NCI-H2029 (cell line): ENCODE results near the gene MAGT1.
"Not testable (repeated sequence)": the region's sequence is repeated elsewhere in the genome, so short reads cannot be mapped to it uniquely, and the experiment has no call there.

Experiments used
- DNase-seq: peaks from one replicate; lab custom pipeline; 2025; lab: John Stamatoyannopoulos, UW

The MAGT1 gene

DNA sequence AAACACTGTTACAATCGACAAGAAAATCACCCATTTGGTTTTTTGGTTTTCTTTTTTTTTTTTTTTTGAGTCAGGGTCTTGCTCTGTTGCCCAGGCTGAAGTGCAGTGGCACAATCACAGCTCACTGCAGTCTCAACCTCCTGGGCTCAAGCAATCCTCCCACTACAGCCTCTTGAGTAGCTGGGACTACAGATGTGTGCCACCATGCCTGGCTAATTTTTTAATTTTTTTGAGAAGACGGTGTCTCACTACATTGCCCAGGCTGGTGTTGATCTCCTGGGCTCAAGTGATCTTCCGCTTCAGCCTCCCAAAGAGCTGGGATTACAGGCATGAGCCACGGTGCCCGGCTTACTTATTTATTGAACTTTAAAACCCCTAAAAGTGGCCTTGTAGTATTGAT lies 63.7 kb downstream of the MAGT1 start:
- not testable (repeated sequence) for DNase-seq

DNA sequence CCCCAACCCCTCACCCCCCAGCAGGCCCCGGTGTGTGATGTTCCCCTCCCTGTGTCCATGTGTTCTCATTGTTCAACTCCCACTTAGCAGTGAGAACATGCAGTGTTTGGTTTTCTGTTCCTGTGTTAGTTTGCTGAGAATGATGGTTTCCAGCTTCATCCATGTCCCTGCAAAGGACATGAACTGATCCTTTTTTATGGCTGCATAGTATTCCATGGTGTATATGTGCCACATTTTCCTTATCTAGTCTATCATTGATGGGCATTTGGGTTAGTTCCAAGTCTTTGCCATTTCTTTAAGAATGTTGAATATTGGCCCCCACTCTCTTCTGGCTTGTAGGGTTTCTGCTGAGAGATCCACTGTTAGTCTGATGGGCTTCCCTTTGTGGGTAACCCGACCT lies 73.2 kb downstream of the MAGT1 start:
- not testable (repeated sequence) for DNase-seq

DNA sequence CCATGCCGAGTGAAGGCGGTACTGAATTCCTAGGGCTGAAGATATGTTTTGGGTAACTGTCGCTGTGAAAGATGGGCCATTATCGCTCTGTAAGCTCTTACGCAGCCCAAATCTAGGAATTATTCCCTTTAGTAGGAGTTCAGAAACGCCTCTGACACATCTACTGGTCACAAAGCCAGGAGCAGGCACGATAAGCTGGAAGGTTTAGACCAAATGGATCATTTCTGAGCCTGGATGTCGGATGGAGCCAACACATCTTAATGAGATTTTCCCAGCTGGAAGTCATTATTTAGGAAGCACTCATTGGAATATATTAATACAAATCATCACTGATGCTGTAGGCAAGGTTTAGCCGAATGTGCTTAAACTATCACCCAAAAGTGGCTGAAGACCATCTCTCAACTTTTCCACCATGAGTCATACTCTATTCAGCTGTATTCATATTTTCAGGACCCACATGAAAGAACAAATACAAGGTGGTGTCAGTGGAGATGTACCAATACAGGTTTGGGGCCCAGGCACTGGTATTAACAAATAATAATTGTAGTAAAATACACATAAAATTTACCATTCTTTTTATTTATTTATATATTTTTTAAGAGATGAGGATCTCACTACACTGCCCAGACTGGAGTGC lies 75.0 kb downstream of the MAGT1 start:
- DNase-seq: no peak

- DNase-seq: no peak
These were observed 81.0 kb downstream of the MAGT1 start for GRCh38 chrX:77814210-77814609.

GRCh38 chrX:77802201-77802600 lies 93.0 kb downstream of the MAGT1 start:
- DNase-seq: no peak

DNA sequence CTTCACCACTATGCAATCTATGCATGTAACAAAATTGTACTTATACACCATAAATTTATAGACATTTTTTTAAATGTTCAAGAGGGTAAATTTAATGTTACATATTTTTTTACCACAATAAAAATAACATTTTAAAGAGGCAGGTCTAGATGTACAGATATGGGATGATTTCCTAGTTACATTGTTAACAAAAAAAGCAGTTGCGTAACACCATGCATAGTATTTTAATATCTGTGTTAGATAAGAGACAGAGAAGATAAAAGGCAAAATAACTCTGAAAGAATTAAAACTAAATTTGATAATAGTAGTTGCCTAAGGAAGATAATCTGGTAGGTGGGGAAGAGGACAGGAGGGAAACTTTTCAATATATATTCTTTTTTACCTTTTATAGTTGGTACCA lies 100.1 kb downstream of the MAGT1 start:
- no peak for DNase-seq

- no peak for DNase-seq
These were observed 101.3 kb downstream of the MAGT1 start for GRCh38 chrX:77793946-77794345.

DNA sequence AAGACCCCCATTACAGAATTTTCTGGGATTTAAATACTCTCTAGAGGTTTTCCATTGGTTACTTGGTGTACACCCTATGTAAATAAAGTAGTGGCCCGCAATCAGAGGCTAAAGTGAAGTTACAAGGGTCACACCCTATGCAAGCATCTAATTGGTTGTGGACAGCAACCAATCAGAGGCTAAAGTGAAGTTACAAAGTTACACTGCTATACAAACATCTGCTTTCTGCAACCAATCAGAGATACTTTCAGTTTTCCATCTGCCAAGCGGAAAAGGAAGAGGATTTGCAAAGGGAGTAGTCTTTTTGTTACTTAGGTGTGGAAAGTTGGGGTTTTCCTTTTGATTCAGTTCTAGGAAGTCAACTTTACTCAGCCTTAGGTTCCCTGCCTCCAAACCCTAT lies 107.2 kb downstream of the MAGT1 start:
- DNase-seq: no peak

DNA sequence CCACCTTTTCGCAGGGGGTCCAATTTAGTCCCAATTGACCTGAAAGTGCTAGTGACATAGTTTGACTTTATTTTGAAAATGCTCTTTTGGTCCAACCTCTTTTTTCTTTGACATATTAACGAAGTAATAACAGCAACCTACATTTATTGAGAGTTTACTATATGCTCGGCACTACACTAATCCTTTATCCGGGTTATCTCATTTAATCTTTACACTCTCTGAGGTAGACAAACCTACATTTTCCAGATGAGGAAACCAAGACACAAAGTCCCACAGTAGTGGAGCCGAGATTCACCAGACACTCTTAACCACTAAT lies 108.9 kb downstream of the MAGT1 start:
- DNase-seq: no peak

DNA sequence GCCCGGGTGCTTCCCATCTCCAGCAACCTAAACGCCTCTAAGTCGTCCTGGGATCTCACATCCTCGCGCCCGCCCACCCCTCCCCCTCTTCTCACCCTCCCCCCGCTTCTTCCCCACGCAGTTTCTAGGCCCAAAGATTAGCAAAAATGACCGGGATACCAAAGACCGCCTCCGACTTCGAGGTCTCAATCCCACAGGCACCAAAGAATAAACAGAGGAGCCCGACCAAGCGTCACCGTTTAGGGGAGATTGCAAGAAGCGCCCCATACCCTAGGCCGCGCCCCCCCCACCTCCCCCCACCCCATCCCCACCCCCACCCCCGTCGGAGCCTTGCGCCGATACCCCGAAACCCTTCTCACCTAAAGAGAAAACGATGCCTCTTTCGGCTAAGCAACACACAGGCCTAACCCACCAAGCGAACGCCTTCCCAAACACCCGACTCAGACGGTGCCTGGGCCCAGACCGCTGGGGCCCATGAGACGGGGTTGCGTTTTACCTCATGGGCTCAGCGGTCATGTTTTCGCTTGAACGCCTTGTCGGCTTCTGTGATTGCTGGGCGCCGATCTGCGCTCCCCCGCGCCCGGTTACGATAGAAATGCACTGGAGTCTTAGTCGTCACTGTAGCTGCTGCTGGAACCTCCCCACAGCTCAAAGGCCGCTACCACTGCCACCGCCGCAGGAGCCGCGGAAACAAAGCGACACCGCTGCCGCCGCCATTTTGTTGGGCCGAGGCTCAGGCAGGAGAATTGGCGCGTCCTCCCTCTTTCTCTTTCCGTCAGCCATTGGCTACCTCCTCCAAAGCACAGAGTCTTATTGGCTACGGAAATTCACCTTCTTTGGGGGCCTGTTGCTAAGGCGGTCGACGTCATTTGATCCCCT lies 109.5 kb downstream of the MAGT1 start, which contains the start of gene ATRX:
Gene ATRX (minus strand): TSS at position 731 of the 879 bp plus-strand sequence. CDS start 215 bp downstream, at position 516.
- DNase-seq: peak; percentile 81

GRCh38 chrX:77779695-77780094 lies 115.5 kb downstream of the MAGT1 start:
- DNase-seq: no peak

DNA sequence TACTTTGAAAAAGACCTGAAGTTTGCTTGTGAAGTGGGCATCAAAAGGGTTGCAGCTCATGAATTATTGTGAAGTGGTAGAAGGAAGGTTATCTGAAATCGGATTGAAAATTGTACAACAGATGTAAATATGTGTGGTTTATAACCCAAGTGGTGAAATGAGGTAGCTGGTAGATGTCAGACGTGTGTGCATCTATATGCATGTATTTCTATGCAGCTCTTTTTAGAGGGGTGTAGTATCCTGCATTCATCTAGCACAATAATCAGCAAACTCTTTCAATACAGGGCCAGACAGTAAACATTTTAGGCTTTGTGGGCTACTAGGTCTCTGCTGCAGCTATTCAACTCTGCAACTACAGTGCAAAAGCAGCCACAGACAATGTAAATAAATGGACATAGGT lies 118.6 kb downstream of the MAGT1 start:
- DNase-seq: no peak
